Measurements from ENCODE around the gene ALDH8A1.
"Not testable (repeated sequence)": the region's sequence is repeated elsewhere in the genome, so short reads cannot be mapped to it uniquely, and the experiment has no call there.

ALDH8A1 gene

DNA sequence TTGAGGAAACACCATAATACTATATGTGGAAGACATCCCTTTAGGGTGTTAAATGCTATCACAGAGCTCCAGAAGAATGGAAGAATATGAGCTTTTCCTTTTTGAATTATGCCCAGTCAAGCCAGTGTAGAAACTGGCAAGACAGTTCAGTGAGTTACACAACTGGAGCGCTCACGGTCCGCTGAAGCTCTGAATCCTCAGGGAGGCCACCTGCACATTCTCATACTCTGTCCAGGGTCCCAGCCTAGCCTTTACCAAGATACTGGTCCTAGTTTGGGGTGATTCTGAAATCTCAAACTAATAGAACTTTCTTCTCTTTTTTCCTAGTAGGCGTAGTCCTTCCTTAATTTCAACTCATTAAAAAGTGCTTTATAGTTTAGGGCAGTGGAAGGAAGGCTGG, 51.3 kb downstream of the ALDH8A1 start:
- H3K4me3 ChIP-seq (ENCODE audit: control insufficient read depth, low read depth, low read length) = no peak overlapping the region
- no peak for DNase-seq (ENCODE audit: low read depth)
- no peak for TF ChIP-seq CTCF (IDR thresholded peaks at IDR 0.05; ENCODE audit: control insufficient read depth, insufficient read depth, low read depth, low read length, missing control alignments)

- not testable (repeated sequence) for DNase-seq (ENCODE audit: low read depth); H3K4me3 ChIP-seq (ENCODE audit: control insufficient read depth, low read depth, low read length)
These were observed 51.7 kb downstream of the ALDH8A1 start for GRCh38 chr6:134898166-134898565.

DNA sequence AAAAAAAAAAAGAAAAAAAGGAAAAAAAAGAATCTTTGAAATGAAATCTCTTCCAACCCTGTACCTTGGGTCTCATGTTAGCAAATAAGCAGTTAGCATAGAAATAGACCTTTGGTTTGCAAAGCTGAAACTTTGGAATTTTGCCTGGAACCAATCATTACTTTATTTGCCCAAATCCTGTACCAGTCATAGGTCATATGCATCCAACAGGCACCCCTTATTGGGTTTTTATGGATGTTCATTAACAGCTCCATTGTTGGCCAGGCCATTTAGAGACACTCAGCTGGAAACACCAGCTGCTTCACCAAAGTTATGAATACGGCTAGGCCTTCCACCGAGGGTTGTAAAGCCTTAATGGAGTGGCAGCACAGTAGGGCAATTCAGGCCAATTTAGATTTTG, 53.0 kb downstream of the ALDH8A1 start:
- no peak for TF ChIP-seq CTCF (IDR thresholded peaks at IDR 0.05; ENCODE audit: control insufficient read depth, insufficient read depth, low read depth, low read length, missing control alignments)
- DNase-seq (ENCODE audit: low read depth) = no peak
- no peak overlapping the region for H3K4me3 ChIP-seq (ENCODE audit: control insufficient read depth, low read depth, low read length)

DNA sequence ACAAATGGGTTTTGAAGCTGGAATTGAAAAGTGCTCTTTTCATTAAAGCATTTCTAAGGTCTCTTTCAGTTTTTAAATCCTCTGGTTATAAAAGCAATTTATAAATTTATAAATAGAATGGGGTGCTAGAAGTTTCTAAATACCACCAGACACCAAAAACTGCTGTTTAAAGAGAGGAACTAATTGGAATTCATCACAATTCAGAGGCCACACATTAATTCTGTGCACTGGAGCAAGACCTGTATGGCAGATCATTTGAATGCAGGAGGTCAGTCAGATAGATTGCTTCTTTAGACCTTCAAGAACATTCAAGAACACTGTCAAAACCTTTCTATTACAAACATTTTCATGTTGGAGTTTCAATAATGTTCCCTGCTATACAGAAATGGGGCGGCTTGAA, 55.1 kb downstream of the ALDH8A1 start:
- no peak overlapping the region for H3K4me3 ChIP-seq (ENCODE audit: control insufficient read depth, low read depth, low read length)
- DNase-seq (ENCODE audit: low read depth) = no peak
- no peak for TF ChIP-seq CTCF (IDR thresholded peaks at IDR 0.05; ENCODE audit: control insufficient read depth, insufficient read depth, low read depth, low read length, missing control alignments)

DNA sequence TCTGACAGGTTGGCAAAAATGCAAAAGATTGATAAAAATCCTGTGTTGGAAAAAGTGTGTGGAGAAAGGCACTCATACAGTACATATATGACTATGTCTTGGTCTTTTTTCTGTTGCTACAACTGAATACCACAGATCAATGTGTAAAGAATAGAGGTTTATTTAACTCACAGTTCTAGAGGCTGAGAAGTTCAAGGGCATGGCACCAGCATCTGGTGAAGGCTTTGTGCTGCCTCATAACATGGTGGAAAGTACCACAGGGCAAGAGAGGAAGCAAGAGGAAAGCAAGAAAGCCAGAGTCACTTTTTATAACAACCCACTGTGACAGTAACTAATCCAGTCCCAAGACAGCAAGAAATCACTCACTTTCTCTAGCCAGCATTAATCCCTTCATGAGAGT, 57.5 kb downstream of the ALDH8A1 start:
- TF ChIP-seq CTCF (IDR thresholded peaks at IDR 0.05; ENCODE audit: control insufficient read depth, insufficient read depth, low read depth, low read length, missing control alignments) = no peak
- no peak overlapping the region for H3K4me3 ChIP-seq (ENCODE audit: control insufficient read depth, low read depth, low read length)
- no peak for DNase-seq (ENCODE audit: low read depth)

DNA sequence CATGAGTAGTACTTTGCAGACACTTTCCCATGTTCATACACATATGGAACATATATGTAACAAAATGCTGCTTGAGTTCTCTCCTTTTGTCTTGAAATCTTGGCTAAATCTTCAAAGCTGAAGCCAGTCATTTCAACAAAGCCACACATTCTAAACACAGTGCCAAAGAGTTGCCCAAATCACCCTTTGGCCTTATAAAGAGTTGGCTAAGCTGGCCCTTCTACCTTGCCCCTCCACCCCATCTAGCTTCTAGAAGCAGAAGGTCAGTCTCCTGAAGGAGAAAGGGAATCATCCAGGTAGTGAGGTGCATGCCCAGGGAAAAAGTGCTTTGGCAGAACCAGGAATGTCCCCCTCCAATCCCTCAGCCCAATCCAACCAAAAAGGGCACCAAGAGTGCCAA, 58.3 kb downstream of the ALDH8A1 start:
- DNase-seq (ENCODE audit: low read depth) = no peak
- TF ChIP-seq CTCF (IDR thresholded peaks at IDR 0.05; ENCODE audit: control insufficient read depth, insufficient read depth, low read depth, low read length, missing control alignments) = no peak
- no peak overlapping the region for H3K4me3 ChIP-seq (ENCODE audit: control insufficient read depth, low read depth, low read length)

- no peak overlapping the region for H3K4me3 ChIP-seq (ENCODE audit: control insufficient read depth, low read depth, low read length)
- TF ChIP-seq CTCF (IDR thresholded peaks at IDR 0.05; ENCODE audit: control insufficient read depth, insufficient read depth, low read depth, low read length, missing control alignments) = no peak
- peak; percentile 40 for DNase-seq (ENCODE audit: low read depth)
These were observed 61.6 kb downstream of the ALDH8A1 start for GRCh38 chr6:134888316-134888715.

All from AG09309 (cell line).